ENCODE data around the gene ERMARD. TPM values are rescaled to one million over a fixed set of nuclear protein-coding genes. Genes with fewer than 3 reads are reported as not detected.

ERMARD gene
- total RNA-seq, 2 donors from 2014 or later = 8.6 to 12.2 TPM

GRCh38 chr6:169724494-169725124 is 26.8 kb upstream of the ERMARD start, which contains the start of gene PHF10:
PHF10 (minus strand) TSS chr6:169724500; CDS start chr6:169723931, 569 bp downstream.
- TF ChIP-seq CTCF (IDR thresholded peaks at IDR 0.05) (no peak), POLR2A (IDR thresholded peaks at IDR 0.05) (peak in 2 of 3 donors; percentile 46 to 61)
- peak; percentile 44 to 67 (median 56) for DNase-seq
- intact Hi-C loops (cut with DNase I) = no loop called here
- H3K27ac ChIP-seq = peak within 1 kb of the TSS; percentile 91 to 96 (median 93)
- no peaks in the 10 kb centered on the region for H3K36me3 ChIP-seq (replicated peaks in 1 of 2; ENCODE audit: insufficient read depth in 1 of 2, low read depth in 2 of 2)
- no peaks in the 10 kb centered on the region for H3K9me3 ChIP-seq
- no peaks in the 10 kb centered on the region for H3K27me3 ChIP-seq
- peaks cover 18% of the 10 kb centered on the region for H3K4me1 ChIP-seq
- peak within 1 kb of the TSS; percentile 66 to 72 for H3K4me3 ChIP-seq
- 0 to 1% methylated on average over 28 to 37 of the region's 89 CpGs for WGBS, 2 donors
- ATAC-seq = peak; percentile 74

GRCh38 chr6:169725125-169726048 is 26.0 kb upstream of the ERMARD start:
- H3K27ac ChIP-seq = peak overlapping the region; percentile 91 to 95 (median 93)
- WGBS, 2 donors = 16 to 23% methylated on average over 29 of the region's 29 CpGs
- ATAC-seq (peak; percentile 30), DNase-seq (peak; percentile 50 to 64 (median 56))
- peaks cover 18% of the 10 kb centered on the region for H3K4me1 ChIP-seq
- peak overlapping the region; percentile 66 to 72 for H3K4me3 ChIP-seq
- TF ChIP-seq POLR2A (IDR thresholded peaks at IDR 0.05) (peak in 2 of 3 donors; percentile 43 to 50), CTCF (IDR thresholded peaks at IDR 0.05) (no peak)
- intact Hi-C loops (cut with DNase I) = no loop called here
- no peaks in the 10 kb centered on the region for H3K9me3 ChIP-seq
- no peaks in the 10 kb centered on the region for H3K36me3 ChIP-seq (replicated peaks in 1 of 2; ENCODE audit: insufficient read depth in 1 of 2, low read depth in 2 of 2)
- H3K27me3 ChIP-seq = no peaks in the 10 kb centered on the region

- Histone ChIP-seq H3K27ac (peak overlapping the region in 1 of 4 donors; percentile 95), H3K27me3 (no peaks in the 10 kb centered on the region), H3K4me3 (no peak overlapping the region), H3K4me1 (peaks cover 18% of the 10 kb centered on the region), H3K9me3 (no peaks in the 10 kb centered on the region), H3K36me3 (replicated peaks in 1 of 2; ENCODE audit: insufficient read depth in 1 of 2, low read depth in 2 of 2) (no peaks in the 10 kb centered on the region)
- TF ChIP-seq CTCF (IDR thresholded peaks at IDR 0.05) = no peak
- TF ChIP-seq POLR2A (IDR thresholded peaks at IDR 0.05) = no peak
- DNase-seq = no peak
- intact Hi-C loops (cut with DNase I) = no loop called here
- 96 to 97% methylated on average over 1 of the region's 1 CpG for WGBS, 2 donors
- no peak for ATAC-seq
These were observed 25.4 kb upstream of the ERMARD start for GRCh38 chr6:169726049-169726400.

- no peak overlapping the region for H3K4me3 ChIP-seq
- no peaks in the 10 kb centered on the region for H3K36me3 ChIP-seq (replicated peaks in 1 of 2; ENCODE audit: insufficient read depth in 1 of 2, low read depth in 2 of 2)
- H3K9me3 ChIP-seq = no peaks in the 10 kb centered on the region
- intact Hi-C loops (cut with DNase I) = no loop called here
- DNase-seq = no peak
- no peaks in the 10 kb centered on the region for H3K27me3 ChIP-seq
- no peak overlapping the region for H3K27ac ChIP-seq
- ATAC-seq = no peak
- H3K4me1 ChIP-seq = peaks cover 9% of the 10 kb centered on the region
- no peak for TF ChIP-seq POLR2A (IDR thresholded peaks at IDR 0.05)
- no peak for TF ChIP-seq CTCF (IDR thresholded peaks at IDR 0.05)
These were observed 24.5 kb upstream of the ERMARD start for GRCh38 chr6:169726963-169727362.
